ENCODE data around the gene TYSND1.

TYSND1 gene

GRCh38 chr10:70093335-70093944, 53.1 kb downstream of the TYSND1 start:
- no peak for TF ChIP-seq FOXP2 (optimal IDR thresholded peaks at IDR 0.05; ENCODE audit: borderline replicate concordance, extremely low read depth, extremely low read length, insufficient read depth)
- no peak for TF ChIP-seq REST (IDR thresholded peaks at IDR 0.05; ENCODE audit: insufficient read depth in 1 of 2, low read depth in 2 of 2, low read length in 2 of 2)
- TF ChIP-seq TAF1 (IDR thresholded peaks at IDR 0.05; ENCODE audit: borderline replicate concordance, insufficient read depth, low read length): no peak
- TF ChIP-seq POLR2AphosphoS5 (IDR thresholded peaks at IDR 0.05; ENCODE audit: low read depth, low read length): no peak
- no peak for TF ChIP-seq SIN3A (IDR thresholded peaks at IDR 0.05; ENCODE audit: borderline replicate concordance, insufficient read depth, low read length)

- TF ChIP-seq FOXP2 (optimal IDR thresholded peaks at IDR 0.05; ENCODE audit: borderline replicate concordance, extremely low read depth, extremely low read length, insufficient read depth) (no peak), REST (IDR thresholded peaks at IDR 0.05; ENCODE audit: insufficient read depth in 1 of 2, low read depth in 2 of 2, low read length in 2 of 2) (no peak), POLR2AphosphoS5 (IDR thresholded peaks at IDR 0.05; ENCODE audit: low read depth, low read length) (no peak)
Measured at GRCh38 chr10:70092389-70092718, 54.1 kb downstream of the TYSND1 start.

- TF ChIP-seq TAF1 (IDR thresholded peaks at IDR 0.05; ENCODE audit: borderline replicate concordance, insufficient read depth, low read length) (no peak), POLR2AphosphoS5 (IDR thresholded peaks at IDR 0.05; ENCODE audit: low read depth, low read length) (no peak), SIN3A (IDR thresholded peaks at IDR 0.05; ENCODE audit: borderline replicate concordance, insufficient read depth, low read length) (no peak), FOXP2 (optimal IDR thresholded peaks at IDR 0.05; ENCODE audit: borderline replicate concordance, extremely low read depth, extremely low read length, insufficient read depth) (no peak), REST (IDR thresholded peaks at IDR 0.05; ENCODE audit: insufficient read depth in 1 of 2, low read depth in 2 of 2, low read length in 2 of 2) (no peak)
Measured at GRCh38 chr10:70090951-70091350, 55.5 kb downstream of the TYSND1 start.

GRCh38 chr10:70090013-70090412, 56.5 kb downstream of the TYSND1 start:
- no peak for TF ChIP-seq TAF1 (IDR thresholded peaks at IDR 0.05; ENCODE audit: borderline replicate concordance, insufficient read depth, low read length)
- TF ChIP-seq SIN3A (IDR thresholded peaks at IDR 0.05; ENCODE audit: borderline replicate concordance, insufficient read depth, low read length): no peak
- TF ChIP-seq POLR2AphosphoS5 (IDR thresholded peaks at IDR 0.05; ENCODE audit: low read depth, low read length): no peak
- no peak for TF ChIP-seq FOXP2 (optimal IDR thresholded peaks at IDR 0.05; ENCODE audit: borderline replicate concordance, extremely low read depth, extremely low read length, insufficient read depth)
- TF ChIP-seq REST (IDR thresholded peaks at IDR 0.05; ENCODE audit: insufficient read depth in 1 of 2, low read depth in 2 of 2, low read length in 2 of 2): no peak

GRCh38 chr10:70088308-70088698, 58.2 kb downstream of the TYSND1 start:
- no peak for TF ChIP-seq POLR2AphosphoS5 (IDR thresholded peaks at IDR 0.05; ENCODE audit: low read depth, low read length)
- TF ChIP-seq SIN3A (IDR thresholded peaks at IDR 0.05; ENCODE audit: borderline replicate concordance, insufficient read depth, low read length): no peak
- TF ChIP-seq REST (IDR thresholded peaks at IDR 0.05; ENCODE audit: insufficient read depth in 1 of 2, low read depth in 2 of 2, low read length in 2 of 2): no peak
- no peak for TF ChIP-seq FOXP2 (optimal IDR thresholded peaks at IDR 0.05; ENCODE audit: borderline replicate concordance, extremely low read depth, extremely low read length, insufficient read depth)
- no peak for TF ChIP-seq TAF1 (IDR thresholded peaks at IDR 0.05; ENCODE audit: borderline replicate concordance, insufficient read depth, low read length)
